ELR (cell line): ENCODE results near the gene KANTR.
"Not testable (repeated sequence)": the region's sequence is repeated elsewhere in the genome, so short reads cannot be mapped to it uniquely, and the experiment has no call there.

ENCODE experiments used
- DNase-seq: peaks from one replicate; pipeline ENCODE4 v3.0.0-alpha.2; 2015; ENCODE audit warnings: low read depth

Gene KANTR

GRCh38 chrX:53128097-53128749 lies 34.3 kb downstream of the KANTR start:
- peak; percentile 40 for DNase-seq

DNA sequence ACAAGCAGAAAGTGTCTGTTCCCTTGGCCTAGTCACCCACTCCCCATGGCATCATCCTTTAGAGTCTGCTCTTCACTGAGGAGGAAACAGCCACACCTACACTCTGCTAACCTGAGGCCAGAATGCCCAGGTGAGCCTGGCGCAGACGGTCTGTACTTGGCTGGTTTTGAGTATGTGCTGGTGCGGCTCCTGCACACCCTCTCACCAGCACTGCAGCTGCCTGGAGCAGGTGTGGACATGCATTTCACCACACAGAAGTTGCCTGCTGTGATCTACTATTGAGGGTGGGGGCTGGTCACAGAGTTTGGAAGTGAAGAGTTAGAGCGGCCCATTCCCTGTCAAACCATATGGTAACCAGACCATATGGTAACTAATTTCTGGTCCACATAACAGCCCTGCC lies 39.5 kb downstream of the KANTR start:
- DNase-seq: no peak

- DNase-seq: no peak
Observed at GRCh38 chrX:53135581-53135980, 41.6 kb downstream of the KANTR start.

- no peak for DNase-seq
Observed at GRCh38 chrX:53153581-53153980, 59.6 kb downstream of the KANTR start.

GRCh38 chrX:53155512-53156206 lies 61.7 kb downstream of the KANTR start:
- DNase-seq: no peak

GRCh38 chrX:53156207-53156596 lies 62.3 kb downstream of the KANTR start:
- no peak for DNase-seq

GRCh38 chrX:53159184-53159583 lies 65.2 kb downstream of the KANTR start:
- DNase-seq: no peak

DNA sequence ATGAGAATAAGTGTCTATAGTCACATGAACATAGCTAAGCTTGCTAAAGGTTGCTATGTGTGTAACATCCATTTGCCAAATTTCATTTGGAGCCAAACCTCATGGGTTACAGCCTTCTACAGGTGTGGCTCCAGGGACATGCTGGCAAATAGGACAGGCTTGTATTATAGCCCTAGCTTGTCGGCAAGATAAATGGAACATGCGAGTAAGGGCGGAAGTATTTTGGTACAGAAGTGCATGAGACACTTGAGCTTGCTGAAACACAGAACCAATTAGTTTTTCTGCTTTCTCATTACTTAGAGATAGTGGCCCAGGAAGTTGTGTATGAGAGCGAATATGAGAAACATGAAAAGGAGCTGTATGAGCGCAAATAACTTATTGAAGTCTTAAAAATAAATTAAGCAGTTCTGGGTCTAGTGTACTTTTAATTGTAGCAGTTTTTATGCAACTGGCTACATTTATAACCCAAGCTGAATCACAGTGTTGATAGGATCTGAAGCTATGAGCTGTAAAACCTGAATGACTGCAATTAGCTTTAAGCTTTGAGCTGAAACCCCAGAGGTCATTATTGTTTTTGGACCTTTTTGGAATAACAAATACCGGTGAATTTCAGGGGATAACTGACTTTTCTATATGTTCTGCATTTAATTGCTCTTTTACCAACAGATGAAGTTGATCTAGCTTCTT lies 66.5 kb downstream of the KANTR start:
- DNase-seq: no peak

GRCh38 chrX:53163436-53163835 lies 69.5 kb downstream of the KANTR start:
- DNase-seq: no peak

GRCh38 chrX:53164566-53164965 lies 70.6 kb downstream of the KANTR start:
- not testable (repeated sequence) for DNase-seq

DNA sequence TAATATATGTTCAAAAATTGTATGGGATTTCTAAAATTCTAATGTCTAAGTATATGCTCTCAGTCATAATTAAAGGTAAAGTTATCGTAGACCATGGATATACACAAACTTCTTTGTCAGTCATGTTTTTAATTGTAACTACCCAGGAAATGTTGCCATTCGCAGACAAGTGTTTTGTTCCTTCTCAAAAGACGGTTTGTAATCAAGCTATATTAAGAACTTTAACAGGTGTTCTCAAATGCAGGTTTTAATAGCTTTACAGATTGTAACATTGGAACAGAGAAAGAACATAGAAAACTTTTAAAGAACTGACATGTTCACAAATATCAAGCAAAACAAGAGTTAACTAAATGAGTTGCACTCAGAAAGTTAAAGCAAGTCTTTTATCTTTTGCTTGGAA lies 72.2 kb downstream of the KANTR start:
- no peak for DNase-seq

GRCh38 chrX:53171356-53171755 lies 77.4 kb downstream of the KANTR start:
- peak; percentile 2 for DNase-seq
